HUES64 (cell line): ENCODE results near the gene RNPEPL1.
A peak's percentile ranks its signal among the peaks of the same experiment; 100 is the strongest.

Source experiments
- H3K27ac ChIP-seq: 2 replicates; pipeline ENCODE4 v1.7.0; 2013; ENCODE audit warnings: low read depth, low read length, inconsistent platforms
- H3K27me3 ChIP-seq: 2 replicates; pipeline ENCODE4 v1.6.1; 2013; ENCODE audit warnings: mild to moderate bottlenecking, low read length; ENCODE audit not compliant: insufficient read depth
- H3K36me3 ChIP-seq: 2 replicates; pipeline ENCODE4 v1.6.1; 2013; ENCODE audit warnings: mild to moderate bottlenecking, low read length; ENCODE audit not compliant: insufficient read depth
- H3K4me1 ChIP-seq: 2 replicates; pipeline ENCODE4 v1.6.1; 2013; ENCODE audit warnings: mild to moderate bottlenecking, low read length, moderate library complexity; ENCODE audit not compliant: insufficient read depth
- H3K4me3 ChIP-seq: 2 replicates; pipeline ENCODE4 v1.5.1; 2013; ENCODE audit warnings: mild to moderate bottlenecking, low read length, moderate library complexity
- H3K9ac ChIP-seq: 2 replicates; pipeline ENCODE4 v1.6.1; 2013; ENCODE audit warnings: mild to moderate bottlenecking, low read depth, low read length
- H3K9me3 ChIP-seq: 2 replicates; pipeline ENCODE4 v1.6.1; 2013; ENCODE audit warnings: low read depth, low read length; ENCODE audit not compliant: insufficient read depth
- WGBS: fragments of 150-250, 120-280 bp; methylation state at CpG from one replicate; pipeline ENCODE4 v1.1.7; 2013; ENCODE audit warnings: missing lambda C conversion rate; 5-methylcytosine and 5-hydroxymethylcytosine counted together

RNPEPL1 gene

DNA sequence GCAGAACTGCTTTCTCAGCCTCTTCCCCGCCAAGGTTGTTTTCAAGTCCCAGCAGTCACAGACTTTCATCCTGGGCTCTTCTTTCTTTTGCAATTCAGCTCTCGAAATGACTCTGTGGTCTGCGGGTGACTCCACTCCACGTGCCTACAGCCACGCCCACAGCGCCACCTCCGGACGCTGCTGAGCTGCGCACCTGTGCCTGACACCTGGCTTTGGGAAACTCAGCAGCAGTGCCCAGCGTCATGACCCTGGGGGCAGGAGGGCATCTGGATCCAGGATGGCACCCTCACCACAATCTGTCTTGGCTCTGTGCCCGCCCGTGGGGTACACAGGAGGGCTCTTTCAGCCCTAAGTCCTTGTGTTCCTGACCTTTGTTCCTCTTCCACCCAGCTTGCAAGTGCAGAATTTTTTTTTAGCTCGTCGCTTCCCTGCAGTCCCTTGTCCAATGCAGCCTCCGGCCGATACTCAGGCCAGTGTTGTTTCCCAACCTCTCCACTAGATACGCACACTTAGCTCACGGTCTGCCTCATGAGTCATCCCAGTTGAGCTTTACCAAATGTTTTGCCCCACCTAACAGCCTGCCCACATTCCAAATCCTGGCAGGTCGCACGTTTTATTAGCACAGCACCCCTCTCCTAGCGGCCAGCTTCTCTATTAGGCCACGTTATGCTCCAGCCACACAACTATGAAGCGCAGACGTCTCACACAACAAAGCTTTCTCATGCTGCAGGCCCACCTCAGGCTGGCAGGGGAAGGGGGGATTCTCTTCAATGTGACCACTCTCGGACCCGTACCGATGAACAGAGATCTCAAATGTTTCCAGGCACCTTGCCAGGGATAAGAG lies 11.7 kb downstream of the RNPEPL1 start:
- Histone ChIP-seq H3K36me3 (no peaks in the 10 kb centered on the region), H3K9me3 (no peaks in the 10 kb centered on the region), H3K27me3 (no peaks in the 10 kb centered on the region), H3K4me1 (peaks cover 7% of the 10 kb centered on the region), H3K9ac (no peak overlapping the region), H3K27ac (no peak overlapping the region), H3K4me3 (no peak overlapping the region)
- 84% methylated on average over 27 of the region's 27 CpGs for WGBS

DNA sequence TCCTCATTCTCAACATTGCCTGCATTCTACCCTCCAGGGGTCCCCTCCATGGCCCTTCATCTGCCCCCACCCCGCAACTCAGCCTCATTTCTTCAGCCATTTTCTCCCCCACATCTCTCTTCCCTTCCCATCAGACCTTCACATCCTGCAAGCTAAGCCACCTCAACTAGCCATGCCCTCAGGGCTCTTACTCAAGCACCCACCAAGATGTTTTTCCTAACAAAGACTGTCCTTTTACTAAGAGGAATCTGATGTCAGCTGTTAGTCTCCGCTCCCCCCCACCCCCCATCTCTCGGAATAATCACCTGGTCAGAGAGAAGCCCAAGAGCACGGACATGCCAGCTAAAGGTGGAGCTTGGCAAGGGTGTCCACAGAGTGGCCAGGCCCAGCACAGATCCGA lies 13.5 kb downstream of the RNPEPL1 start:
- Histone ChIP-seq H3K27ac (no peak overlapping the region), H3K9me3 (no peaks in the 10 kb centered on the region), H3K27me3 (no peaks in the 10 kb centered on the region), H3K4me1 (peaks cover 9% of the 10 kb centered on the region), H3K4me3 (no peak overlapping the region), H3K9ac (no peak overlapping the region), H3K36me3 (no peaks in the 10 kb centered on the region)
- 61% methylated on average over 5 of the region's 5 CpGs for WGBS

DNA sequence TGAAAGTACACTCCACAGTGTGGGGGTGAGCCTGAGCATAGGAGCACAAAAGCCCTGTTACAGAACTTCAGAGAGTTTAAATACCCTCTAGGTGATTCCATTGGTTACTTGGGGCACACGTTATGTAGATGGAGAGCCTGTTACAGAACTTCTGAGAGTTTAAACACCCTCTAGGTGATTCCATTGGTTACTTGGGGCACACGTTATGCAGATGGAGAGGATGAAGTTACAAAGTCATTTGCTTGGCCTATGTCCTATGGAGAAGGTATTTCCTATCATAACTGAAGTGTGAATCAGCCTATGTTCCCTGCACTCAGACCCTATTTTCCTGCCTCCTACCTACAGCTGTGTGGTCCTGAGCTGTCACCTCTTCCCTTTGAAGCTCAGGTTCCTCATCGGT lies 14.5 kb downstream of the RNPEPL1 start:
- Histone ChIP-seq H3K9ac (no peak overlapping the region), H3K4me3 (no peak overlapping the region), H3K27me3 (no peaks in the 10 kb centered on the region), H3K27ac (no peak overlapping the region), H3K4me1 (peaks cover 13% of the 10 kb centered on the region), H3K36me3 (no peaks in the 10 kb centered on the region), H3K9me3 (no peaks in the 10 kb centered on the region)
- WGBS: 87% methylated on average over 3 of the region's 3 CpGs

DNA sequence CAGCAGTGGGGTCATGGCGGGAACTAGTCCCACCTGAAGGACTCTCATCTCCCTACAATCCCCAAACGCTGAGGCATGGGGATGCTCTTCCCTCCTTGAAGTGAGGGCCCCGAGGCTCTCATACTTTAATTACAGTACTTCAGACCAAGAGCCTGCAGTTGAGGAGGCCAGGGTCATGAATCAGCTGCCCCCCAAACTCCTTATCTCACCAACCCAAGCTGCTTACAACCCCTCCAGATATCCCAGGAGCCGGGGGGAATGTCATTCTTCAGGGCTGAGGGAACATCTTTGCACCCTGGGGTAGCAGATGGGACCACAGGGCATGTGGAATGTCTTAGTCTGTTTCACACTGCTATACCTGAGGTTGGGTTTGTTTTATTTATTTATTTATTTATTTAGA lies 15.5 kb downstream of the RNPEPL1 start:
- Histone ChIP-seq H3K9ac (no peak overlapping the region; the same call in 1 of the 2 replicates), H3K27me3 (no peaks in the 10 kb centered on the region), H3K4me3 (no peak overlapping the region), H3K9me3 (no peaks in the 10 kb centered on the region), H3K4me1 (peaks cover 13% of the 10 kb centered on the region), H3K27ac (no peak overlapping the region), H3K36me3 (no peaks in the 10 kb centered on the region)
- WGBS: 95% methylated on average over 4 of the region's 4 CpGs

DNA sequence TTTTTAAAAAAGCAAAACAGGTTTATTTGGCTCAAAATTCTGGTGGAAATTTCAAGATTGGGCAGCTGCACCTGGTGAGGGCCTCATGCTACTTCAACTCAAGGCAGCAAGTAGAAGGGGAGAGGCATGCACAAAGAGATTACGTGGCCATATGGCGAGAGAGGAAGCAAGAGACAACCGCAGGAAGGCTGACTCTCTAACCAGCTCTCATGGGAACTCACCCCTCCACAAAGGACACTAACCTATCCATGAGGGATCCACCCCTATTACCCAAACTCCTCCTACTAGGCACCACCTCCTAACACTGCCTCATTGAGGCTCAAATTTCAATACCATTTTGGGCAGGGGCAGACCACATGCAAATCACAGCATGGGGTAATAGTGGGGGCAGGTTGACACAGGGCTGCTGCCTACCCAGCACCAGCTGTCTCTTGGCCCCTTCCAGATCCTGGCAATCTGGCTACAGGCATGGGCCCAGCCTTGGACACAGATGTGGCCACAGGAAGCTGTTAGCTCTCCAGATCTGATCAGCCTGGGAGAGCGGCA lies 16.3 kb downstream of the RNPEPL1 start:
- Histone ChIP-seq H3K4me3 (peak overlapping the region; percentile 100), H3K36me3 (0 out of 2 replicates have a peak, but pooled peaks cover 1% of the 10 kb centered on the region), H3K4me1 (peaks cover 13% of the 10 kb centered on the region), H3K27ac (no peak overlapping the region), H3K9ac (no peak overlapping the region), H3K27me3 (no peaks in the 10 kb centered on the region), H3K9me3 (no peaks in the 10 kb centered on the region)
- WGBS: 82% methylated on average over 4 of the region's 4 CpGs

DNA sequence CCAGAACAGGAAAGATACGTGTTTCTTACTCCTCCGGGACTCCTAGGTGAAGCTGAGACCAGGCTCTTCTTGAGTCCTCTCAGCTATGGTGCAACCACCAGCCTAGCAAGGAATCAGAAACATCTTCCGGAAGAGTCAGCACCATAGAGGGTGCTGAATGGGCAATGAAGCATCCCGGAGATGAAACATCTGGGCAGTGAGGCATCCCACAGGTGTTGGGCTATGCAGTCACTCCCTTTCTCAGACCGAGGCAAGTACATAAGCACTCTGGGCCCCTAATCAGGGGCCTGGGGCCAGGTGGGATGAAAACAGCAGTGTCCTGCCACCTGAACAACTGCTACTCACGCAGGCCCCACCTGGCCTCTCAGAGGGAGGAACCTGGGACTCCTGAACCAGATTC lies 16.8 kb downstream of the RNPEPL1 start:
- peak overlapping the region; percentile 100 for H3K4me3 ChIP-seq
- no peak overlapping the region for H3K27ac ChIP-seq
- WGBS: 93% methylated on average over 6 of the region's 6 CpGs
- no peaks in the 10 kb centered on the region for H3K9me3 ChIP-seq
- peak overlapping the region; percentile 94; the same call in 1 of the 2 replicates for H3K9ac ChIP-seq
- peaks cover 13% of the 10 kb centered on the region for H3K4me1 ChIP-seq
- H3K36me3 ChIP-seq: peaks cover 3% of the 10 kb centered on the region; the same call in 1 of the 2 replicates
- H3K27me3 ChIP-seq: no peaks in the 10 kb centered on the region

DNA sequence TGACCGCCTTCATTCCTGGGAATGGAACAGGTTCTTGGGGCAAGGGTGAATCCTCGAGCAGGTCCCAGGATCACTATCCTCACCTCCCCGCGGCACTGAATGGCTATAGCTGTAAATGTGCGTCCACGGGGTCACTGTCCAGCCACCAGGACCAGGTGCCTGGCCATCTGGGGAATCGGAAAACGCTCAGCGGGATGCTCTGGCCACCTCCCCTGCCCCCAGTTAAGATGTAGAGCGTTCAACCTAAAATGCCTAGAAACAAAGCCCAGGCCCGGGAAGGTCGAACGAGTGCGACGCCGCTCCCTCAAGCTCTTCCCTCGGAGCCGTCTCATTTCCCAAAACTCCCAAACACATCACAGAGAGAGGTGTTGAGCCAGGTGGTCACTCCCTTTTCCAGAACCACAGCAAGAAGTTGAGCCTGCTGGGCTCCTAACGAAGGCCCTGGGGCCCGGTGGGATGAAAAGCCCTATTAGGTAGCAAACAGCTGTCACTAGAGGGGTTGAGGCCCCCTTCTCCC lies 17.5 kb downstream of the RNPEPL1 start:
- H3K4me1 ChIP-seq: peaks cover 13% of the 10 kb centered on the region
- H3K27me3 ChIP-seq: no peaks in the 10 kb centered on the region
- 4% methylated on average over 20 of the region's 20 CpGs for WGBS
- H3K9me3 ChIP-seq: no peaks in the 10 kb centered on the region
- H3K9ac ChIP-seq: peak overlapping the region; percentile 94
- peak overlapping the region; percentile 87 for H3K27ac ChIP-seq
- H3K36me3 ChIP-seq: peaks cover 6% of the 10 kb centered on the region; the same call in 1 of the 2 replicates
- H3K4me3 ChIP-seq: peak overlapping the region; percentile 100

DNA sequence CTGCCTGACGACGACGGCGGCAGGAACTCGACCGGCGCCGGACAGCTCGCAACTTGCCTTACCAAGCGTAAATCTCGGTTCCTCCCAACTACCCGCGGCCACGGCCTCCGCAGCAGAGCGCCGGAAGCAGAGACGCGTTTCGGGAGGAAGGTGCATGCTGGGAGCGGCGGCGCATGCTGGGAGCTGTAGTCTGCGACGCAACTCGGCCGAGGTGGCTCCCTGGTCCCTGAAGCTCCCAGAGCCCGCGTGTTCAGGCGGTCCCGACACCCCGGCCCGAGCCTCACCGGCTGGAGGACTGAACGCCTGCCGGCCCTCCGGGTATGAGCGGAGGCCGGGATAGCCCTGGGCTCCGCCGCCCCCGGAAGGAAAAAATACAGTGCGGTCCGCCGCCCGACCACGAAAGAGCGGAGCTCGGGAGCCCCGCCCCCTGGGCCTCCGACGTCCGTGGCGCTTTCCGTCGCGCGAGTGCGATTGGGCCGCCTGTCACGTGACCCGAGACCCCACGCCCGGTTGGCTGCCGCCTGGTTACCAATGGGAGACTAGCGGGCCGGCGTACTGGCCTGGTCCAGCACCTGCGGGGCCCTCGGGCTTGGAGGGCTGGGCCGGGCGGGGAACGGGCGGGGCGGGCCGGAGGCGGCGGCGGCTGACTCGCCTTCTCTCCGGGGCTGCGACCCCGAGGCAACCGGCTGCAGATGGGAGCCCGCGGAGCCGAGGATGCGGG lies 18.1 kb downstream of the RNPEPL1 start, which contains the start of gene CAPN10:
Gene CAPN10 (plus strand): TSS at position 537 of the 721 bp plus-strand sequence. CDS start 178 bp downstream, at position 715.
- no peaks in the 10 kb centered on the region for H3K9me3 ChIP-seq
- no peaks in the 10 kb centered on the region for H3K27me3 ChIP-seq
- peak within 1 kb of the TSS; percentile 100 for H3K4me3 ChIP-seq
- peaks cover 6% of the 10 kb centered on the region; the same call in 1 of the 2 replicates for H3K36me3 ChIP-seq
- H3K4me1 ChIP-seq: peaks cover 13% of the 10 kb centered on the region
- H3K27ac ChIP-seq: peak within 1 kb of the TSS; percentile 87
- peak within 1 kb of the TSS; percentile 94 for H3K9ac ChIP-seq
- WGBS: under 1% methylated on average over 88 of the region's 88 CpGs

DNA sequence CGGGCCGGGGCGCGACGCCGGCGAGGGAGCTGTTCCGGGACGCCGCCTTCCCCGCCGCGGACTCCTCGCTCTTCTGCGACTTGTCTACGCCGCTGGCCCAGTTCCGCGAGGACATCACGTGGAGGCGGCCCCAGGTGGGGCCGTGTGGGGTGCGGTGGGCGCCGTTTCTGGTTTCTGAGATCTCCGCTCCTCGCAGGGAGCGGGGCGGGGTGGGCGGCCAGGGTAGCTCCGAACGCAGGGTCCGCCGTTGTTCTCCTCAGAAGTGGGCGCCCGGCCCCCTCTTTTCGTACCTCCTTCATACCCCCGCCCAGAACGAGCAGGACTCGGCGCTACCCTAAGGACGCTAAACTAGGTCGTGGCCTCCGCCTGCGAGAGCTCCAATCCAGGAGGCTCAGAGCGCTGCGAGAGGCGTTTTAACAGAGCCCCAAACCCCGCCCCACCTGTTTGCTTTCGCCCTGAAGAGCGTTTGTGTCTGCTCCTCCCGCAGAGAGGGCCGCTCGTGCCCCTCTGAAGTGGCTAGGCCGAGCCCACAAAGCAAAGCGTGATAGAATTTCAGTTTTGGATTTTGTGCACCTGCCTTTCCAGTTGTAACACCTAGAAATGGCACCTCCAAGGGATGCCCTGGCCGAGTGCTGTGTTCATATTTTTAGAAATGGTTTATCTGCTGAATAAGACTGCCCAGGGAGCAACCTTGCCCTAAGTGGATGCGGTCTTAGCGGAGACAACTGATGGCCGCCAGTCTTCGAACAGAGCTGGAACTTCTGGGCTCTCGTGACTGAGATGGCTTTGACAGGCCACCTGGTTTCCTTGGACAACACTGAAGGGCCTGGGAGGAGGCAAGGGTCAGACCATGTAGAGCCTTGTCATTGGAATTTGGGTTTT lies 18.9 kb downstream of the RNPEPL1 start:
- peaks cover 7% of the 10 kb centered on the region; the same call in 1 of the 2 replicates for H3K36me3 ChIP-seq
- H3K9ac ChIP-seq: peak overlapping the region; percentile 70
- peak overlapping the region; percentile 100 for H3K4me3 ChIP-seq
- WGBS: 5% methylated on average over 62 of the region's 62 CpGs
- H3K27me3 ChIP-seq: no peaks in the 10 kb centered on the region
- H3K4me1 ChIP-seq: peaks cover 13% of the 10 kb centered on the region
- H3K9me3 ChIP-seq: no peaks in the 10 kb centered on the region
- H3K27ac ChIP-seq: no peak overlapping the region

DNA sequence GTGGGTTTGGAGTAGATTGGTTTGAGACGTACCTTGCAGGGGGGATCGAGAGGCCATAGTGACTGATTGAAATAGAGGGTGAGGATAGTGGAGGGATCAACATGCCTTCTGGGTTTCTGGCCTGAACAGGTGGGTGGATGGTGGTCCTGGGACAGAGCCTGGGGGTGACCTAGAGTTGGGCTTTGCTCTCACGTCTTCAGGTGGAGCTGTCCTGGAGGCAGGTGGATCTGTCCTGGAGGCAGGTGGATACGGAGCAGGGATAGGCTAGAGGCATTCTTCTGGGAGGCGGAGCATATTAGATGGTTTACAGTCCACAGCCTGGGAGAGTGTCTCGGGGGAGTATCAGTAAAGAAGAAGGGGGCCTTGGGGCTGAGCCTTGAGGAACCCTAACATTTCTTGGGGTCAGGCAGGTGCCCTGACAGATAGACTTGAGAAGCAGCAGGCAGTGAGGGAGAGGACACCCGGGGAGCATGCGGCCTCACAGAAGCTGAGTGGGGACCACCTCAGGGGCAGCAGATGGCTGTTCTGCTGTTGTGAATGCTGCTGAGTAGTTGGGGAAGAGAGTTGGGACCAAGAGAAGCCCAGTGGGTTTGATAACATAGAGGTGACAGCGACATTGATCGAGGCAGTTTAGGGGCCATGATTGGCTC lies 19.8 kb downstream of the RNPEPL1 start:
- no peaks in the 10 kb centered on the region for H3K27me3 ChIP-seq
- H3K4me3 ChIP-seq: peak overlapping the region; percentile 100
- peaks cover 12% of the 10 kb centered on the region; the same call in 1 of the 2 replicates for H3K36me3 ChIP-seq
- no peaks in the 10 kb centered on the region for H3K9me3 ChIP-seq
- WGBS: 90% methylated on average over 10 of the region's 10 CpGs
- H3K27ac ChIP-seq: no peak overlapping the region
- peaks cover 13% of the 10 kb centered on the region for H3K4me1 ChIP-seq
- peak overlapping the region; percentile 70; the same call in 1 of the 2 replicates for H3K9ac ChIP-seq
